Hematopoietic multipotent progenitor cell treated with erythropoietin and hydrocortisone succinate and interleukin-3 and kit ligand, for 8 days (in vitro differentiated cells): Measurements from ENCODE around the gene AIRE.

ENCODE experiments used
- DNase-seq: peaks from one replicate; pipeline ENCODE4 v3.0.0-alpha.2; 2015

Gene AIRE

GRCh38 chr21:44325386-44326271 lies 40.0 kb downstream of the AIRE start:
- DNase-seq: no peak

GRCh38 chr21:44326272-44326647 lies 40.6 kb downstream of the AIRE start:
- no peak for DNase-seq

- DNase-seq: no peak
These were observed 41.3 kb downstream of the AIRE start for GRCh38 chr21:44326716-44327602.

- no peak for DNase-seq
These were observed 41.9 kb downstream of the AIRE start for GRCh38 chr21:44327603-44327974.

GRCh38 chr21:44328242-44328895 lies 42.7 kb downstream of the AIRE start:
- DNase-seq: no peak

- DNase-seq: no peak
These were observed 43.6 kb downstream of the AIRE start for GRCh38 chr21:44329086-44329889.

GRCh38 chr21:44329971-44330681 lies 44.5 kb downstream of the AIRE start:
- DNase-seq: no peak

GRCh38 chr21:44330698-44331097 lies 45.0 kb downstream of the AIRE start:
- no peak for DNase-seq

- no peak for DNase-seq
These were observed 45.5 kb downstream of the AIRE start for GRCh38 chr21:44331209-44331608.

- no peak for DNase-seq
These were observed 46.1 kb downstream of the AIRE start for GRCh38 chr21:44331650-44332307.

- no peak for DNase-seq
These were observed 46.7 kb downstream of the AIRE start for GRCh38 chr21:44332383-44332782.

- DNase-seq: no peak
These were observed 47.3 kb downstream of the AIRE start for GRCh38 chr21:44332965-44333364.

- DNase-seq: no peak
These were observed 48.0 kb downstream of the AIRE start for GRCh38 chr21:44333509-44334328.

GRCh38 chr21:44334329-44335030 lies 48.8 kb downstream of the AIRE start:
- DNase-seq: no peak

GRCh38 chr21:44335266-44336059 lies 49.8 kb downstream of the AIRE start:
- no peak for DNase-seq

GRCh38 chr21:44337449-44337848 lies 51.8 kb downstream of the AIRE start:
- no peak for DNase-seq

- DNase-seq: peak; percentile 30
These were observed 52.5 kb downstream of the AIRE start for GRCh38 chr21:44337941-44338895.
